GM12878 (cell line): ENCODE results near the gene HSF4. TPM values are rescaled to one million over a fixed set of nuclear protein-coding genes. Genes with fewer than 3 reads are reported as not detected.
A peak's percentile ranks its signal among the peaks of the same experiment; 100 is the strongest.

Experiments
- ATAC-seq: fragments of 200-7000 bp; cut with Tn5 transposase; 3 replicates; pipeline ENCODE4 v1.9.1; 2020; ENCODE audit warnings: mild to moderate bottlenecking, moderate library complexity
- BruUV-seq: library from RNA; stranded (reverse); fragments of 400-500 nt; replicated peaks from 2 replicates; lab custom pipeline; 2021; lab: Mats Ljungman, UMichigan
- CTCF ChIA-PET: fragments of 300-600 bp; sonication (Branson Sonifier 250); formaldehyde crosslinking; extraction: SDS; loops from one replicate; lab custom pipeline; 2021; ENCODE audit warnings: inconsistent platforms; lab: Yijun Ruan, JAX
- POLR2A ChIA-PET: fragments of 350-600 bp; formaldehyde crosslinking; extraction: SDS; loops from one replicate; lab custom pipeline; 2021; ENCODE audit warnings: inconsistent platforms; lab: Charles Lee
- RAD21 ChIA-PET: fragments of 300-600 bp; sonication (Branson Sonifier 250); formaldehyde crosslinking; loops from one replicate; lab custom pipeline; 2023; ENCODE audit warnings: antibody characterized with exemption; ENCODE audit not compliant: unreplicated experiment; lab: Charles Lee
- SMC1A ChIA-PET: fragments of 300-600 bp; sonication (Branson Sonifier 250); formaldehyde crosslinking; loops from one replicate; lab custom pipeline; 2023; ENCODE audit not compliant: unreplicated experiment, uncharacterized antibody; lab: Charles Lee
- DNase-seq: peaks from one replicate; pipeline ENCODE4 v3.0.0-alpha.2; 2011; ENCODE audit warnings: low read depth, low spot score
- FAIRE-seq: peaks from 3 replicates; lab custom pipeline; 2011; peaks lifted over from hg19 to GRCh38; lab: Jason Lieb, UNC
- H2AFZ ChIP-seq: 2 replicates; pipeline ENCODE4 v1.6.0; 2011; ENCODE audit warnings: low read depth, low read length, control low read depth; ENCODE audit not compliant: control insufficient read depth
- H3K27ac ChIP-seq: 2 replicates; pipeline ENCODE4 v1.5.1; 2011; ENCODE audit warnings: control low read depth; ENCODE audit not compliant: control insufficient read depth, insufficient read depth
- H3K27me3 ChIP-seq, 2 experiments: replicated peaks in 1 of 2; 2 replicates each; pipeline versions ENCODE4 v1.6.0 to v1.6.1; 2011; ENCODE audit warnings: low read length in 1 of 2; ENCODE audit not compliant: control insufficient read depth in 2 of 2, insufficient read depth in 2 of 2
- H3K36me3 ChIP-seq, 2 experiments: 2 replicates each; pipeline ENCODE4 v1.5.1; 2011; ENCODE audit warnings: low read length in 1 of 2; ENCODE audit not compliant: control insufficient read depth in 2 of 2, insufficient read depth in 2 of 2
- H3K4me1 ChIP-seq: 2 replicates; pipeline ENCODE4 v1.6.1; 2011; ENCODE audit warnings: mild to moderate bottlenecking, low read length, moderate library complexity, mixed read lengths; ENCODE audit not compliant: control insufficient read depth, insufficient read depth
- H3K4me2 ChIP-seq: 2 replicates; pipeline ENCODE4 v1.6.0; 2011; ENCODE audit warnings: control low read depth; ENCODE audit not compliant: control insufficient read depth, insufficient read depth
- H3K4me3 ChIP-seq: fragments of 200-600 bp; sonication (generic); 2 replicates; pipeline ENCODE4 v1.5.1; 2016
- H3K79me2 ChIP-seq: 2 replicates; pipeline ENCODE4 v1.6.0; 2011; ENCODE audit warnings: low read length; ENCODE audit not compliant: control insufficient read depth, insufficient read depth
- H3K9ac ChIP-seq: 2 replicates; pipeline ENCODE4 v1.8.0; 2011; ENCODE audit warnings: low read length, control low read depth, mixed read lengths; ENCODE audit not compliant: control insufficient read depth, insufficient read depth
- H3K9me3 ChIP-seq: replicated peaks from 3 replicates; pipeline ENCODE4 v1.5.1; 2011; ENCODE audit warnings: mild to moderate bottlenecking, low read length; ENCODE audit not compliant: control insufficient read depth, insufficient read depth
- H4K20me1 ChIP-seq: 2 replicates; pipeline ENCODE4 v1.6.0; 2011; ENCODE audit not compliant: control insufficient read depth, insufficient read depth
- BHLHE40 ChIP-seq, 2 experiments: fragments of 450-650 bp in 1 of 2; IDR thresholded peaks; 2 replicates each; pipeline ENCODE4 v1.6.1; 2011 to 2017; ENCODE audit warnings: low read depth in 2 of 2, borderline replicate concordance in 1 of 2, improper control_type of control experiment in 1 of 2, low read length in 1 of 2, mild to moderate bottlenecking in 1 of 2
- CEBPZ ChIP-seq: fragments of 150-350 bp; IDR thresholded peaks from 2 replicates; pipeline ENCODE4 v1.6.1; 2016; ENCODE audit warnings: low read depth, low read length
- CTCF ChIP-seq, 3 experiments: IDR thresholded peaks in 2 of 3; conservative IDR thresholded peaks in 1 of 3; 2 replicates each; pipeline ENCODE4 v1.5.1; 2011; ENCODE audit warnings: low read depth in 3 of 3, low read length in 3 of 3, mild to moderate bottlenecking in 3 of 3, control low read depth in 2 of 3, moderate library complexity in 2 of 3, inconsistent platforms in 1 of 3, mixed read lengths in 1 of 3; ENCODE audit not compliant: control insufficient read depth in 2 of 3, insufficient read depth in 1 of 3; ENCODE audit errors: extremely low read depth in 1 of 3
- FOXK2 ChIP-seq: fragments of 450-650 bp; IDR thresholded peaks from 2 replicates; pipeline ENCODE4 v1.6.1; 2017; ENCODE audit warnings: mild to moderate bottlenecking, moderate library complexity
- POLR2A ChIP-seq: IDR thresholded peaks from 2 replicates; pipeline ENCODE4 v1.6.1; 2011; ENCODE audit warnings: low read depth, mild to moderate bottlenecking, low read length
- whole genome bisulfite sequencing: methylation state at CpG from one replicate; pipeline ENCODE4 v1.1.6; 2016; ENCODE audit warnings: low lambda C conversion rate; ENCODE audit not compliant: insufficient replicate concordance, insufficient coverage; ENCODE audit errors: missing lambda C conversion rate; 5-methylcytosine and 5-hydroxymethylcytosine counted together
- in situ Hi-C: fragments of 300-500 bp; cut with MboI; formaldehyde crosslinking; loops from 9 replicates; pipeline ENCODE4 v1.14.3; 2018; ENCODE audit warnings: mixed read lengths
- intact Hi-C: fragments of 100-400 bp; cut with micrococcal nuclease; formaldehyde crosslinking; loops from one replicate; pipeline ENCODE4 v1.14.2; 2022; ENCODE audit not compliant: unreplicated experiment
- polyA plus RNA-seq, 11 experiments: library from polyadenylated mRNA; depleted of rRNA in 4 of 11; unstranded in 6 of 11; stranded (reverse) in 5 of 11; fragments of >200 nt; fragmentation: Nextera tagmentation in 4 of 11; fragmentation: Illumina TruSeq in 1 of 11; extraction: Ambion mirVana in 4 of 11; extraction: Trizol in 1 of 11; gene quantifications; 1 replicate in 1 of 11; 2 replicates in 10 of 11; pipeline versions ENCODE4 v1.2.1 to v1.2.3, GENCODE V29; 2011 to 2016; ENCODE audit warnings: inconsistent platforms in 2 of 11, missing spikeins in 2 of 11, low read depth in 1 of 11
- total RNA-seq, 4 experiments: library from RNA; depleted of rRNA in 3 of 4; stranded (reverse); fragments of >200 nt in 3 of 4; fragmentation: Illumina TruSeq in 1 of 4; extraction: Trizol in 1 of 4; gene quantifications; 2 replicates each; pipeline versions ENCODE4 v1.2.1 to v1.2.3, GENCODE V29; 2013 to 2021

Gene HSF4
- total and polyA plus RNA-seq, 10 of the 15 experiments (the other 5 are each of a cell fraction or from before 2014, with no cell fraction given), result 0.31 to 9.9 (median 2.6) TPM; not detected in 1

GRCh38 chr16:67198238-67198734, 33.7 kb downstream of the HSF4 start:
- H3K9me3 ChIP-seq, result no peaks in the 10 kb centered on the region
- H4K20me1 ChIP-seq, result peaks cover 7% of the 10 kb centered on the region
- ATAC-seq, result peak; percentile 81
- ChIA-PET POLR2A (interaction anchor here (1.0 kb wide), 1 partner anchor 8 kb away, joined by 3 read pairs; no protein-coding TSS in a partner anchor), CTCF (interaction anchor here (0.7 to 2.0 kb wide), 14 partner anchors 9 to 245 kb away, joined by 3 to 13 read pairs (median 4); partner anchors contain the start of genes FHOD1 and TMEM208), SMC1A (interaction anchor here (1.2 kb wide), 2 partner anchors 16 to 28 kb away, joined by 3 to 4 read pairs; partner anchors contain the start of gene TMEM208), RAD21 (interaction anchor here (1.1 to 1.3 kb wide), 2 partner anchors 29 to 48 kb away, joined by 3 read pairs; partner anchors contain the start of gene FHOD1)
- H2AFZ ChIP-seq, result no peak overlapping the region
- peaks cover 22 to 52% of the 10 kb centered on the region in 2 experiments for H3K36me3 ChIP-seq
- no peak overlapping the region for H3K4me2 ChIP-seq
- WGBS, result 81% methylated on average over 12 of the region's 12 CpGs
- H3K27me3 ChIP-seq, result no peaks in the 10 kb centered on the region
- no peak overlapping the region for H3K4me3 ChIP-seq
- no TSS peak for BruUV-seq
- in situ Hi-C loops, result no loop called here
- TF ChIP-seq POLR2A (peak; percentile 52; the same call in 1 of the 2 replicates), CTCF (IDR thresholded peaks at IDR 0.05 in 2 of 3, conservative IDR thresholded peaks at IDR 0.05 in 1 of 3; ENCODE audit: control insufficient read depth in 2 of 3, extremely low read depth in 1 of 3, insufficient read depth in 1 of 3, low read depth in 3 of 3, low read length in 3 of 3) (peak; percentile 39 to 64 (median 59); a peak in 5 of 6 replicates), CEBPZ (no peak), BHLHE40 (IDR thresholded peaks at IDR 0.05; ENCODE audit: borderline replicate concordance in 1 of 2, low read depth in 2 of 2, low read length in 1 of 2) (peak in 1 of 2 experiments; percentile 28; a peak in 2 of 4 replicates), FOXK2 (no peak)
- H3K9ac ChIP-seq, result no peak overlapping the region
- H3K27ac ChIP-seq, result no peak overlapping the region
- peaks cover 10% of the 10 kb centered on the region for H3K79me2 ChIP-seq
- H3K4me1 ChIP-seq, result peaks cover 4% of the 10 kb centered on the region; the same call in 1 of the 2 replicates
- no peak for FAIRE-seq
- DNase-seq, result no peak
- intact Hi-C loops, result no loop called here
